WTC11 (cell line): ENCODE measurements around the gene SSBP2.

Source experiments
- CTCF ChIP-seq: fragments of 200-600 bp; IDR thresholded peaks from 2 replicates; pipeline ENCODE4 v1.8.0; 2022; ENCODE audit warnings: antibody characterized with exemption
- ELF4 ChIP-seq: sonication (generic); formaldehyde crosslinking; IDR thresholded peaks from 2 replicates; pipeline ENCODE4 v1.8.1; 2022; ENCODE audit warnings: low read depth, mild to moderate bottlenecking, moderate library complexity, missing genetic modification reagents
- ESRRA ChIP-seq: sonication (generic); formaldehyde crosslinking; IDR thresholded peaks from 2 replicates; pipeline ENCODE4 v1.8.1; 2022; ENCODE audit warnings: mild to moderate bottlenecking, missing genetic modification reagents, borderline replicate concordance
- ETV6 ChIP-seq: sonication (generic); formaldehyde crosslinking; IDR thresholded peaks from 2 replicates; pipeline ENCODE4 v1.8.1; 2022; ENCODE audit warnings: mild to moderate bottlenecking, missing genetic modification reagents
- JAZF1 ChIP-seq: fragments of 250-450 bp; sonication (Bioruptor Pico); IDR thresholded peaks from 2 replicates; pipeline ENCODE4 v1.9.0; 2021; ENCODE audit warnings: moderate library complexity, mild to moderate bottlenecking, inconsistent platforms
- RORB ChIP-seq: fragments of 250-450 bp; sonication (Bioruptor Pico); IDR thresholded peaks from 2 replicates; pipeline ENCODE4 v1.9.0; 2021; ENCODE audit warnings: mild to moderate bottlenecking
- USF2 ChIP-seq: sonication (generic); formaldehyde crosslinking; IDR thresholded peaks from 2 replicates; pipeline ENCODE4 v1.8.1; 2023; ENCODE audit warnings: mild to moderate bottlenecking, missing genetic modification reagents, moderate library complexity
- TF ChIP-seq, protein P1 (sequence below): sonication (generic); formaldehyde crosslinking; IDR thresholded peaks from 2 replicates; pipeline ENCODE4 v1.8.1; 2023; ENCODE audit warnings: mild to moderate bottlenecking, missing genetic modification reagents

DNA sequence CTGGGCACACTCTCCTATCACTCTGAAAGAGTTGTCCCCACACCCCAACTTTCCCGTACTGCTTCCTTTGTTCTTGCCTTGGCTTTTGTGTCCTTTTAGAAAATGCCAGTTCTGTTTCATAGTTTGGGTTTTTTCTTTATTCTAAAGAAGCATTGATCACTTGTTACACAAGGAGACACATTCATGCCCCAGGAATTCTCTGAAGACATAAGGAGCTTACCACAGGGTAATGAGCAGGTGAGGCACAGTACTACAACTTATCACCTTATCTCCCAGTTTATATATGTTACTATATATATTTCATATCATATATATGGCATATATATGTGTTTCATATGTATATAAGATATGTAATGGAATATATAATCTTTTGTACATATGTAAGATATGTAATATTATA, 6.5 kb upstream of the SSBP2 start:
- no peak for TF ChIP-seq CTCF
- TF ChIP-seq RORB = no peak
- TF ChIP-seq ETV6 = no peak
- TF ChIP-seq ELF4 (CRISPR knock-in tag) = no peak
- TF ChIP-seq USF2 (CRISPR knock-in tag) = no peak
- TF ChIP-seq, protein P1, sequence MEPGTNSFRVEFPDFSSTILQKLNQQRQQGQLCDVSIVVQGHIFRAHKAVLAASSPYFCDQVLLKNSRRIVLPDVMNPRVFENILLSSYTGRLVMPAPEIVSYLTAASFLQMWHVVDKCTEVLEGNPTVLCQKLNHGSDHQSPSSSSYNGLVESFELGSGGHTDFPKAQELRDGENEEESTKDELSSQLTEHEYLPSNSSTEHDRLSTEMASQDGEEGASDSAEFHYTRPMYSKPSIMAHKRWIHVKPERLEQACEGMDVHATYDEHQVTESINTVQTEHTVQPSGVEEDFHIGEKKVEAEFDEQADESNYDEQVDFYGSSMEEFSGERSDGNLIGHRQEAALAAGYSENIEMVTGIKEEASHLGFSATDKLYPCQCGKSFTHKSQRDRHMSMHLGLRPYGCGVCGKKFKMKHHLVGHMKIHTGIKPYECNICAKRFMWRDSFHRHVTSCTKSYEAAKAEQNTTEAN (CRISPR knock-in tag) = no peak
- no peak for TF ChIP-seq JAZF1 (CRISPR knock-in tag)
- TF ChIP-seq ESRRA = no peak
